Natural killer cell (primary cell): ENCODE results near the gene CHST7. TPM values are rescaled to one million over a fixed set of nuclear protein-coding genes. Genes with fewer than 3 reads are reported as not detected.
"Not testable (repeated sequence)": the region's sequence is repeated elsewhere in the genome, so short reads cannot be mapped to it uniquely, and the experiment has no call there.

ENCODE experiments used
- ATAC-seq, 3 donors: fragments of 150-1000 bp in 2 of 3; fragments of 200-7000 bp in 1 of 3; cut with Tn5 transposase; 1 replicate in 1 of 3; 2 replicates in 2 of 3; pipeline ENCODE4 v1.10.0; 2021; ENCODE audit warnings: mild to moderate bottlenecking in 2 of 3, moderate library complexity in 2 of 3
- DNase-seq, 2 donors: peaks; one replicate each; pipeline versions ENCODE4 v3.0.0 to v3.0.0-alpha.2; 2013 to 2021; ENCODE audit warnings: mixed read lengths in 1 of 2
- H3K27ac ChIP-seq: one replicate; pipeline ENCODE4 v1.5.1; 2013; ENCODE audit warnings: mild to moderate bottlenecking, low read length
- H3K27me3 ChIP-seq: one replicate; pipeline ENCODE4 v1.6.1; 2013; ENCODE audit warnings: low read length; ENCODE audit not compliant: control insufficient read depth, insufficient read depth
- H3K36me3 ChIP-seq: one replicate; pipeline ENCODE4 v1.6.1; 2013; ENCODE audit warnings: low read length; ENCODE audit not compliant: control insufficient read depth, insufficient read depth
- H3K4me1 ChIP-seq: one replicate; pipeline ENCODE4 v1.6.1; 2013; ENCODE audit warnings: low read length; ENCODE audit not compliant: control insufficient read depth, insufficient read depth
- H3K4me3 ChIP-seq: one replicate; pipeline ENCODE4 v1.5.1; 2013; ENCODE audit warnings: low read length
- H3K9me3 ChIP-seq: one replicate; pipeline ENCODE4 v1.6.1; 2013; ENCODE audit warnings: low read length; ENCODE audit not compliant: control insufficient read depth, insufficient read depth
- H3K27ac Mint-ChIP-seq, 2 donors: one replicate each; pipeline ENCODE4 v1.8.0; 2022; ENCODE audit warnings: mild to moderate bottlenecking in 2 of 2, mixed read lengths in 2 of 2, moderate library complexity in 1 of 2
- H3K27me3 Mint-ChIP-seq, 2 donors: one replicate each; pipeline ENCODE4 v1.8.0; 2022; ENCODE audit warnings: low read depth in 2 of 2, mixed read lengths in 2 of 2
- H3K36me3 Mint-ChIP-seq: one replicate; pipeline ENCODE4 v1.8.0; 2022; ENCODE audit warnings: mixed read lengths
- H3K4me1 Mint-ChIP-seq, 2 donors: one replicate each; pipeline ENCODE4 v1.8.0; 2022; ENCODE audit warnings: mixed read lengths in 2 of 2
- H3K4me3 Mint-ChIP-seq: one replicate; pipeline ENCODE4 v1.8.0; 2022; ENCODE audit warnings: mild to moderate bottlenecking, moderate library complexity, mixed read lengths
- H3K9me3 Mint-ChIP-seq, 2 donors: one replicate each; pipeline ENCODE4 v1.8.0; 2022; ENCODE audit warnings: mixed read lengths in 2 of 2
- CTCF ChIP-seq: fragments of 200-600 bp; IDR thresholded peaks from one replicate; pipeline ENCODE4 v1.8.0; 2022; ENCODE audit warnings: antibody characterized with exemption
- WGBS: methylation state at CpG from one replicate; pipeline ENCODE4 v1.1.7; 2013; ENCODE audit warnings: missing lambda C conversion rate; ENCODE audit not compliant: insufficient coverage; 5-methylcytosine and 5-hydroxymethylcytosine counted together
- intact Hi-C: fragments of 100-400 bp; cut with micrococcal nuclease; formaldehyde crosslinking; loops from one replicate; pipeline ENCODE4 v1.14.2; 2022
- total RNA-seq, 4 donors: library from RNA; stranded (reverse); fragments of 120-200 nt in 1 of 4; gene quantifications; one replicate each; pipeline versions ENCODE4 v1.2.3 to v1.2.4, GENCODE V29; 2013 to 2022

Gene CHST7
- total RNA-seq: 10 to 100 TPM in 2 of 3 donors, 1 to 10 TPM in 1; 8.7 to 15.9 (median 11.8) TPM
- total RNA-seq (2013): 4.0 TPM

GRCh38 chrX:46573331-46573891, at the start of gene CHST7:
CHST7 (plus strand) TSS chrX:46573765; CDS start chrX:46573932, 167 bp downstream.
- Mint-ChIP-seq H3K9me3 (no peaks in the 10 kb centered on the region), H3K36me3 (no peaks in the 10 kb centered on the region), H3K27me3 (no peaks in the 10 kb centered on the region), H3K4me3 (peak within 1 kb of the TSS; percentile 86), H3K4me1 (peaks cover 20 to 32% of the 10 kb centered on the region in 2 donors), H3K27ac (peak within 1 kb of the TSS; percentile 35 to 95)
- peak within 1 kb of the TSS; percentile 66 for H3K4me3 ChIP-seq
- intact Hi-C loops: loop anchor here (5.0 kb wide), 1 partner anchor 64 kb away; no protein-coding TSS in a partner anchor
- H3K27ac ChIP-seq: peak within 1 kb of the TSS; percentile 70
- TF ChIP-seq CTCF: no peak
- H3K27me3 ChIP-seq: no peaks in the 10 kb centered on the region
- peak; percentile 63 to 76 (median 72) for ATAC-seq
- H3K4me1 ChIP-seq: peaks cover 31% of the 10 kb centered on the region
- 0% methylated on average over 32 of the region's 35 CpGs for WGBS
- no peaks in the 10 kb centered on the region for H3K36me3 ChIP-seq
- H3K9me3 ChIP-seq: no peaks in the 10 kb centered on the region
- DNase-seq: peak; percentile 49 to 74

- WGBS: 100% methylated on average over 1 of the region's 6 CpGs
- H3K27ac Mint-ChIP-seq, H3K4me3 ChIP-seq, H3K4me3 Mint-ChIP-seq, H3K36me3 ChIP-seq, H3K9me3 ChIP-seq, ATAC-seq, H3K4me1 ChIP-seq, H3K27ac ChIP-seq, H3K9me3 Mint-ChIP-seq, H3K36me3 Mint-ChIP-seq, H3K27me3 ChIP-seq, H3K4me1 Mint-ChIP-seq, DNase-seq, H3K27me3 Mint-ChIP-seq, intact Hi-C loops: not testable (repeated sequence)
Observed at GRCh38 chrX:46528640-46529039, 44.9 kb upstream of the CHST7 start.

- H3K4me3 ChIP-seq, H3K36me3 ChIP-seq, H3K27me3 ChIP-seq, DNase-seq, H3K27ac ChIP-seq, H3K4me3 Mint-ChIP-seq, intact Hi-C loops, H3K9me3 ChIP-seq, H3K27ac Mint-ChIP-seq, H3K4me1 ChIP-seq, H3K36me3 Mint-ChIP-seq, H3K9me3 Mint-ChIP-seq, ATAC-seq, H3K4me1 Mint-ChIP-seq, H3K27me3 Mint-ChIP-seq: not testable (repeated sequence)
- 70% methylated on average over 7 of the region's 12 CpGs for WGBS
Observed at GRCh38 chrX:46529740-46530403, 43.7 kb upstream of the CHST7 start.

GRCh38 chrX:46530404-46530908, 43.1 kb upstream of the CHST7 start:
- WGBS: 78% methylated on average over 1 of the region's 1 CpG
- H3K4me1 ChIP-seq, H3K27me3 ChIP-seq, H3K36me3 ChIP-seq, H3K4me3 Mint-ChIP-seq, H3K36me3 Mint-ChIP-seq, H3K9me3 Mint-ChIP-seq, H3K27me3 Mint-ChIP-seq, intact Hi-C loops, H3K4me3 ChIP-seq, H3K4me1 Mint-ChIP-seq, H3K27ac ChIP-seq, DNase-seq, H3K27ac Mint-ChIP-seq, ATAC-seq, H3K9me3 ChIP-seq: not testable (repeated sequence)

GRCh38 chrX:46531442-46531841, 42.1 kb upstream of the CHST7 start:
- H3K36me3 Mint-ChIP-seq: no peaks in the 10 kb centered on the region
- H3K4me3 ChIP-seq: no peak overlapping the region
- no peaks in the 10 kb centered on the region for H3K4me1 Mint-ChIP-seq
- no peaks in the 10 kb centered on the region for H3K27me3 Mint-ChIP-seq
- no peaks in the 10 kb centered on the region for H3K36me3 ChIP-seq
- TF ChIP-seq CTCF: no peak
- WGBS: 100% methylated on average over 1 of the region's 3 CpGs
- intact Hi-C loops: no loop called here
- no peak overlapping the region for H3K27ac Mint-ChIP-seq
- H3K4me1 ChIP-seq: no peaks in the 10 kb centered on the region
- H3K9me3 ChIP-seq: no peaks in the 10 kb centered on the region
- ATAC-seq (no peak), DNase-seq (no peak)
- no peaks in the 10 kb centered on the region for H3K27me3 ChIP-seq
- H3K27ac ChIP-seq: no peak overlapping the region
- H3K4me3 Mint-ChIP-seq: no peak overlapping the region
- H3K9me3 Mint-ChIP-seq: no peaks in the 10 kb centered on the region
